GM12801 (cell line): ENCODE data around the gene GTF2A1.

Experiments
- CTCF ChIP-seq: IDR thresholded peaks from one replicate; pipeline ENCODE4 v1.5.1; 2011; ENCODE audit warnings: control low read depth; ENCODE audit not compliant: insufficient read length; ENCODE audit errors: extremely low read depth

GTF2A1 gene

GRCh38 chr14:81261176-81261575 lies 40.4 kb upstream of the GTF2A1 start:
- TF ChIP-seq CTCF: no peak

GRCh38 chr14:81260732-81261131 lies 40.0 kb upstream of the GTF2A1 start:
- no peak for TF ChIP-seq CTCF

- TF ChIP-seq CTCF: no peak
These were observed 35.7 kb upstream of the GTF2A1 start for GRCh38 chr14:81256289-81256960.

GRCh38 chr14:81252278-81252677 lies 31.5 kb upstream of the GTF2A1 start:
- TF ChIP-seq CTCF: no peak

GRCh38 chr14:81247271-81247766 lies 26.6 kb upstream of the GTF2A1 start:
- TF ChIP-seq CTCF: no peak

- TF ChIP-seq CTCF: no peak
These were observed 25.9 kb upstream of the GTF2A1 start for GRCh38 chr14:81246461-81247270.

- no peak for TF ChIP-seq CTCF
These were observed 25.0 kb upstream of the GTF2A1 start for GRCh38 chr14:81245771-81246170.
